Esophagus squamous epithelium (tissue), 5 donors: ENCODE data around the gene FAM83E. TPM values are rescaled to one million over a fixed set of nuclear protein-coding genes. Genes with fewer than 3 reads are reported as not detected.

ENCODE experiments used
- DNase-seq: peaks from one replicate; lab custom pipeline; 2025; lab: John Stamatoyannopoulos, UW
- H3K27ac ChIP-seq, 4 donors: fragments of 200-600 bp; sonication (generic); one replicate each; pipeline ENCODE4 v1.5.1; 2016 to 2019; ENCODE audit warnings: mild to moderate bottlenecking in 1 of 4
- H3K27me3 ChIP-seq, 4 donors: fragments of 200-600 bp; sonication (generic); 1 replicate in 3 of 4; 2 replicates in 1 of 4; pipeline versions ENCODE4 v1.5.1 to v1.6.0; 2017 to 2021; ENCODE audit warnings: antibody characterized with exemption in 1 of 4
- H3K36me3 ChIP-seq, 3 donors: fragments of 200-600 bp; sonication (generic); one replicate each; pipeline ENCODE4 v1.5.1; 2016 to 2019
- H3K4me1 ChIP-seq, 3 donors: fragments of 200-600 bp; sonication (generic); one replicate each; pipeline ENCODE4 v1.5.1; 2017 to 2019
- H3K4me3 ChIP-seq, 4 donors: fragments of 200-600 bp; sonication (generic); 1 replicate in 3 of 4; 2 replicates in 1 of 4; pipeline ENCODE4 v1.5.1; 2016 to 2019; ENCODE audit warnings: mild to moderate bottlenecking in 2 of 4, moderate library complexity in 1 of 4
- H3K9me3 ChIP-seq, 3 donors: fragments of 200-600 bp; sonication (generic); one replicate each; pipeline ENCODE4 v1.5.1; 2016 to 2019
- CTCF ChIP-seq, 6 experiments: fragments of 450-650 bp in 4 of 6; fragments of 200-600 bp in 2 of 6; sonication (generic) in 2 of 6; IDR thresholded peaks; one replicate each; pipeline ENCODE4 v1.5.1; 2016 to 2019; ENCODE audit warnings: antibody characterized with exemption in 6 of 6, mild to moderate bottlenecking in 4 of 6, moderate library complexity in 4 of 6
- POLR2A ChIP-seq, 4 donors: fragments of 450-650 bp; IDR thresholded peaks; one replicate each; pipeline ENCODE4 v1.6.1; 2017; ENCODE audit warnings: antibody characterized with exemption in 4 of 4, mild to moderate bottlenecking in 4 of 4, moderate library complexity in 3 of 4
- WGBS, 2 donors: methylation state at CpG; one replicate each; pipeline ENCODE4 v1.1.5; 2018; 5-methylcytosine and 5-hydroxymethylcytosine counted together
- intact Hi-C: fragments of 100-400 bp; cut with DNase I; formaldehyde crosslinking; loops from one replicate; pipeline ENCODE4 v1.15.0; 2022
- total RNA-seq, 4 donors: library from RNA; depleted of rRNA; stranded (reverse); fragments of >200 nt; gene quantifications; one replicate each; pipeline ENCODE4 v1.1.0, GENCODE V29; 2016
- donor health status: DM: yes; HTN: yes; CAD: no.

Gene FAM83E
- 10 to 100 TPM in 1 of 4 donors, 1 to 10 TPM in 3; 3.1 to 12.3 (median 8.6) TPM for total RNA-seq

- intact Hi-C loops: no loop called here
- H3K4me3 ChIP-seq: peak within 1 kb of the TSS; percentile 14 to 96 (median 29)
- H3K27me3 ChIP-seq: no peaks in the 10 kb centered on the region
- H3K4me1 ChIP-seq: peaks cover 26 to 50% (median 32%) of the 10 kb centered on the region in 3 donors
- H3K36me3 ChIP-seq: peaks cover 17 to 32% (median 24%) of the 10 kb centered on the region in 3 donors
- DNase-seq: no peak
- H3K9me3 ChIP-seq: no peaks in the 10 kb centered on the region
- WGBS, 2 donors: 30 to 33% methylated on average over 15 to 18 of the region's 31 CpGs
- TF ChIP-seq CTCF (IDR thresholded peaks at IDR 0.05) (peak in 4 of 6 experiments; percentile 14 to 55 (median 42)), POLR2A (IDR thresholded peaks at IDR 0.05) (peak in 2 of 4 donors; percentile 25 to 45)
- H3K27ac ChIP-seq: peak within 1 kb of the TSS; percentile 91 to 96 (median 94)
Measured at GRCh38 chr19:48614436-48615230, at the start of gene FAM83E. Gene FAM83E, minus strand, starts transcription at chr19:48615076. Its CDS starts 1,704 bp downstream, at chr19:48613372.

GRCh38 chr19:48664476-48664875 is 49.6 kb upstream of the FAM83E start:
- Histone ChIP-seq H3K36me3 (no peaks in the 10 kb centered on the region), H3K4me3 (no peak overlapping the region), H3K9me3 (no peaks in the 10 kb centered on the region), H3K27me3 (no peaks in the 10 kb centered on the region), H3K4me1 (peaks cover 0 to 14% (median 11%) of the 10 kb centered on the region in 3 donors), H3K27ac (no peak overlapping the region)
- WGBS, 2 donors: 82 to 100% methylated on average over 1 to 6 of the region's 14 CpGs
- intact Hi-C loops: no loop called here
- no peak for DNase-seq
- TF ChIP-seq CTCF (IDR thresholded peaks at IDR 0.05) (no peak), POLR2A (IDR thresholded peaks at IDR 0.05) (no peak)

GRCh38 chr19:48663667-48664066 is 48.8 kb upstream of the FAM83E start:
- Histone ChIP-seq H3K27ac (no peak overlapping the region), H3K27me3 (no peaks in the 10 kb centered on the region), H3K36me3 (no peaks in the 10 kb centered on the region), H3K4me1 (peaks cover 0 to 14% (median 11%) of the 10 kb centered on the region in 3 donors), H3K9me3 (no peaks in the 10 kb centered on the region), H3K4me3 (no peak overlapping the region)
- TF ChIP-seq POLR2A (IDR thresholded peaks at IDR 0.05) (no peak), CTCF (IDR thresholded peaks at IDR 0.05) (no peak)
- no peak for DNase-seq
- WGBS, 2 donors: 89 to 97% methylated on average over 3 to 4 of the region's 4 CpGs
- intact Hi-C loops: no loop called here

- no peak for DNase-seq
- no peak overlapping the region for H3K4me3 ChIP-seq
- H3K27ac ChIP-seq: no peak overlapping the region
- 63% methylated on average over 1 of the region's 50 CpGs; no CpG with 5 or more reads in 1 of the 2 donors for WGBS, 2 donors
- H3K4me1 ChIP-seq: peaks cover 0 to 14% (median 11%) of the 10 kb centered on the region in 3 donors
- H3K9me3 ChIP-seq: no peaks in the 10 kb centered on the region
- no peaks in the 10 kb centered on the region for H3K36me3 ChIP-seq
- intact Hi-C loops: no loop called here
- H3K27me3 ChIP-seq: no peaks in the 10 kb centered on the region
- no peak for TF ChIP-seq CTCF (IDR thresholded peaks at IDR 0.05)
- no peak for TF ChIP-seq POLR2A (IDR thresholded peaks at IDR 0.05)
Measured at GRCh38 chr19:48661711-48662090, 46.8 kb upstream of the FAM83E start.
